NCI-H2107 treated with DMSO at 0.1 percent for 48 hours (cell line): ENCODE measurements around the gene FBLL1.
"Not testable (repeated sequence)": the region's sequence is repeated elsewhere in the genome, so short reads cannot be mapped to it uniquely, and the experiment has no call there.

ENCODE experiments used
- DNase-seq: peaks from one replicate; lab custom pipeline; 2025; ENCODE audit not compliant: unreplicated experiment; lab: John Stamatoyannopoulos, UW

The FBLL1 gene

GRCh38 chr5:168528521-168529373, at the start of gene FBLL1:
TSS of gene FBLL1 (plus strand) at chr5:168529305. CDS start at chr5:168529505, 200 bp downstream.
- DNase-seq: no peak

- DNase-seq: no peak
Measured at GRCh38 chr5:168480601-168481000, 48.5 kb upstream of the FBLL1 start.

DNA sequence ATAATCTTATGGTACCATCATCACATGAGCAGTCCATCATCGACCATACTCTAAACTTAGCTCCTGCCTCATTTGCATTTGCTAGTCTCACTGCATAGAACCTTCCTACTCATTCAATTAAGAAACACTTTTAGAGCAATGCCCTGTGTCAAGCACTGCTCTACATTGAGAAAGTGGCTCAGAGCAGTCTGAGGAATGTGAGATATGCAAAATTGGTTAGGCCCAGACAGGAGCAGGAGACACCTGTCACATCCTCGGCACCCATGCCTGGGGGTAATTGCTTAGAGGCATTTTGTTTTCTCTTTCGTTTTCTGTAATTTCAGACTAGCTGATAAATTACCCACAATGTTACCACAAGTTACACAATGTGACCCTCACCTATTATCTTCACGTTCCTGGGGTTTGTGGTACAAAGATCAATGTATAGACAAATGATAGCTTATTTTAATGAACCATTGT, 47.7 kb upstream of the FBLL1 start:
- no peak for DNase-seq

DNA sequence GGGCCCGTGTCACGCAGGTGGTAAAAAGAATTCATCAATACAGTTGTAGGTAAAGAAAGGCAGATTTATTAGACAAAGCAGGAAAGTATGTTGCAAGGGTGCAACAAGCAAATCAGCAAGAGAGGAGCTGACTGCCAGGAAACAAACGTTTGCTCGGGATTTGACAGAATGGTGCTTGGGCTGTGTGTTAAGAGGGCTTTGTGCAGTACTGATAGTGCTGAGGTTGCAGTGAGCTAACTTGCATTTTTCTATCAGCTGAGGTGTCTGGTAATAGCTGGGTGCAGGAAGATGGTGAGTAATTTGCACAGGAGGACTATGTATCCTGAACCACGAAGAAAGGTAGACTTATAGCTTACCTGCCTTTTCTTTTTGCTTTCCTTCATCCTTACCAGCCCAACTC, 46.7 kb upstream of the FBLL1 start:
- no peak for DNase-seq

- DNase-seq: peak; percentile 32
Measured at GRCh38 chr5:168486136-168486879, 42.8 kb upstream of the FBLL1 start, which contains the start of gene RARS1. TSS of gene RARS1 (plus strand) at chr5:168486471. CDS start at chr5:168486499, 28 bp downstream.

GRCh38 chr5:168489059-168489458, 40.0 kb upstream of the FBLL1 start:
- DNase-seq: no peak

- DNase-seq: no peak
Measured at GRCh38 chr5:168494057-168494555, 35.0 kb upstream of the FBLL1 start.

DNA sequence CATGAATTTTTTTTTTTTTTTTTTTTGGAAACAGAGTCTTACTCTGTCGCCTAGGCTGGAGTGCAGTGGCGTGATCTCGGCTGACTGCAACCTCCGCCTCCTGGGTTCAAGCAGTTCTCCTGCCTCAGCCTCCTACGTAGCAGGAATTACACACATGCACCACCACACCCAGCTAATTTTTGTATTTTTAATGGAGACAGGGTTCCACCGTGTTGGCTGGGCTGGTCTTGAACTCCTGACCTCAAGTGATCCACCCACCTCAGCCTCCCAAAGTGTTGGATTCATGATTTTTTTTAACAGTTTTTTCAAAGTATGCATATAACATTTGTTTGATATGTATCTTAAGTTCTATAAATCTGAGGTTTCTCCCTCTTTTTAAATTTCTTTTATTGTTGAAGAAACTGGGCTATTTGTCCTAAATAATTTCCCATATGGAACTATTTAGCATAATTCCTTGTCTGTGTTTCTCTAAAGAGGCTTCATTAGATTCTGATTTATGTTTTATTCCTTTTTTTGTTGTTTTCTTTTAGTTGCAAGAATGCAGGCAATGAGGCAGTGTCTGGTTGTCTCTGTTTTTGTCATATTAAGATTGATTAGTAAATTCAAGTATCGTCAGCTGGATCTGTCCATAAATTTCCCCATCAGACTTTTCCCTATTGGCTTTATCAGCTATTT, 26.4 kb upstream of the FBLL1 start:
- no peak for DNase-seq

GRCh38 chr5:168513861-168514428, 15.2 kb upstream of the FBLL1 start:
- no peak for DNase-seq

DNA sequence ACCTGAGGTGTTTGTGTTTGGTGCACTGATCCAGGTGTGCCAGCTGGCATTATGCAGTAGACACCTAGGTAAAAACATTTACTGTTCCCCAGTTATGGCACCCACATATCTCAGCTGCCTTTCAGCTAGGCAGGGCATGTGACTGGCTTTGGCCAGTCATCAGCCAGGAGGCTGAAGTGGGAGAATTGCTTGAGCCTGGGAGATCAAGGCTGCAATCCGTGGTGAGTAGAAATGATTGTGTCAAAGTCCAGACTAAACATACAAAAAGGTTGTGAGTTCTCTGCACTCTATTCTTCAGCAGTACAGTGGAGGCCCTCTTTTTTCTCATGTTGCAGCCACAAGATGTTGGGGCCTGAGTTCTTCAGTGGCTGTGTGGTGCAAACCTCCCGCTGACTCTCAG, 3.2 kb upstream of the FBLL1 start:
- no peak for DNase-seq

- no peak for DNase-seq
Measured at GRCh38 chr5:168527756-168528295, 1.3 kb upstream of the FBLL1 start.

GRCh38 chr5:168529374-168530234, 499 bp downstream of the FBLL1 start:
- no peak for DNase-seq

DNA sequence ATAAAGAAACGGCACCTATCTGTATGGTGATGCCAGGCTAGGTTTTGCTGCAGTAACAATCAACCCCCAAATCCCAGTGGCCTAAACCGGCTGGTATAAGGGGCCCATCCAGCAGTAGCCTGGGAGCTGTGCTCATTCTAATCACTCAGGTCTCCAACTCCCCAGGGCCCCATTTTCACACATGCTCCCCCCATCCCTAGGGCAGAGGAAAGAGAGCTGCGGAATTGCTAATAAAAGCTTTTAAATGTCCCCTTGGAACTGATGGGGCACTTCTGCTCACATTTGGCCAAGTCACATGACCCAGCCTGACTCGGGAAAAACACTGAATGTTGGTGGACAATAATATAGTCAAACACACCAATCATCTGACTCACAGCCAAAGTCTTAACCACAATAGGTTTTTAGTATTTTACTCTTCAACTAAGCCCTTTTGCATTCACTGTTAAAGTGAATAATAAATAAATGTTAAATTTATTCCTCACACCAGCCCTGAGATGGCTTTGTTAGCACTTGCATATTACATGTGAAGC, 1.6 kb downstream of the FBLL1 start:
- no peak for DNase-seq

- no peak for DNase-seq
Measured at GRCh38 chr5:168531191-168531590, 2.1 kb downstream of the FBLL1 start.

DNA sequence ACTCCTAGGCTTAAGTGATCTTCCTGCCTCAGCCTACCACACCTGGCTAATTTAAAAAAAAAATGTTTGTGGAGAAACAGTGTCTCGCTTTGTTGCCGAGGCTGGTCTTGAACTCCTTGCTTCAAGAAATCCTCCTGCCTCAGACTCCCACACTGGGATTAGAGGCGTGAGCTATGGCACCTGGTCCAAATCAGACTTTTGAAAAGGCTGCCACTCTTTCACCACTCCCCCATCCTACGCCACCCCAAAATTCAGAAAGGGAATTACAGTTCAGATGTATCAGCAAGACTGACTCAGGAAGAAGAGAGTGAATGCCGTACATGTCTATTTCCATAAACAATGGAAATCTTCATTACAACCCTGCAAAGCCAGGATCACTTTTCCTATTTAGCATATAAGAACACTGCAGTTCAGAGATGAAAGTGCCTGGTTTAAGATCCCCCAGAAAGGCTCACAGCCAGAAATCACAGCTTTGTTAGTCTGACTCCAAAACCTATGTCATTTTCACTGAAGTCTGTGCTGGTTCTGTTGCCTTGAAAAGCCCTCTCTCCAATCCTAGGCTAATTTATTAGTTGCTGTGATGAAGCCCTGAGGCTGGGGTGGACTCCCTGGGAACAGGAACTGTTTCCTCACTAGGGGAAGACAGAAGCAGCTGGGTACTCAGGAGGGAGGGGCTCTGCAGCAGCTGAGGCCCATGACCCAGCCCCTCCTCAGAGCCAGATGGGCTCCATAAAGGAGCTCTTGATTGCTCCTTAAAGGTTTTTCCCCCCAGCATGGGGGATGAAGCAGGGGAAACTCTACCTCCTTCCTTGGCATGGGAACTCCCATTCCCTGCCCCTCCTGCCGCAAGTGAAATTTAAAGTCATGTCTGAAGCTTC, 3.1 kb downstream of the FBLL1 start:
- DNase-seq: no peak

DNA sequence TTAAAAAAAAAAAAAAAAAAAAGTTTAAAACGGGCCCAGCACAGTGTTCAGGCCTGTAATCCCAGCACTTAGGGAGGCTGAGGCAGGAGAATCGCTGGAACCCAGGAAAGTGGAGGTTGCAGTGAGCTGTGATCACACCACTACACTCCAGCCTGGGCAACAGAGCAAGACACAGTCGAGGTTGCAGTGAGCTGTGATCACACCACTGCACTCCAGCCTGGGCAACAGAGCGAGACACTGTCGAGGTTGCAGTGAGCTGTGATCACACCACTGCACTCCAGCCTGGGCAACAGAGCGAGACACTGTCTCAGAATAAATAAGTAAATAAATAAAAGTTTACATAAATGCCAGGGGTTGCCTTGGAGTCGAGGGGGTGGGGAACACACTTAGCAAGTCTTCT, 5.2 kb downstream of the FBLL1 start:
- not testable (repeated sequence) for DNase-seq

DNA sequence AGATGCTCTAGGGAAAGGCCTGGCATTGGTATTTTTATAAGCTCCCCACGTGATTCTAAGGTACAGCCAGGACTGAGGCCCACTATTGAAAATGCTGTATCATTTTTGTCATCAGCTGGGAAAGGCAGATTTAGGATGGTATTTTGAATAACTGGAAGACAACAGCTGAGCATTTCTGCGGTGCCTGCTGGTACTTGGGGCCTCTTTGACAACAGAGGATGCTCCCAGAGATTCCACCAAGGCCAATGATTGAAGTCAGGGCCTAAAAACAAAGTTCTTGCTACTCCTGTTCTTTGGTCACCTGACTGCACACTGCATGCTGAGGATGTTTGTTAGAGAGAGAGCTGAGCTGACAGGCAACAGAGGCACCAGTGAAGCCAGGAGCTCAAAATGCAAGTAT, 8.1 kb downstream of the FBLL1 start:
- DNase-seq: no peak

- no peak for DNase-seq
Measured at GRCh38 chr5:168549554-168549953, 20.4 kb downstream of the FBLL1 start.

DNA sequence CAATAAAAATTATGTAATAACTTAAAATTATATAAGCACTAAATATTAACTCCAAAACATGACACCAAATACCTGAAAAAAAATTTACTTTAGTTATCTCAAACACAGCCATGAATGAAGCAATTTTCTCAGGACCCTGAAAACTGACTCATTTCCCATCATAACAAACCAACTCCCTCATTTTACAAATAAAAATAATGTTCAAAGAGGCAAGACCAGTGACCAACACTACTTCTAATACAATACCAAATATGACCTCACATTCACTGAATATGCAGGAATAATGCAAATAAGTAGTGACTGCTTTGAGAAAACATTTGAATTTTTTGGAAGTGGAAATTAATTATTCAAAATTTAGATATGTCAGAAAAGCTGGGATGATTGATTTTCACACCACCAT, 21.6 kb downstream of the FBLL1 start:
- DNase-seq: no peak
